ENCODE data around the gene KRT33B.

Gene KRT33B

GRCh38 chr17:41369713-41370112 is at the start of gene KRT33B:
Gene KRT33B (minus strand): TSS chr17:41369813. CDS start chr17:41369750, 63 bp downstream.
- Histone ChIP-seq H3K4me2 (no peak within 1 kb of the TSS), H3K79me2 (ENCODE audit: insufficient read depth, low read depth) (no peaks in the 10 kb centered on the region), H3K9ac (no peak within 1 kb of the TSS), H3K4me3 (IDR thresholded peaks at IDR 0.05; ENCODE audit: insufficient read depth, low read depth, low read length) (no peak within 1 kb of the TSS), H3K4me1 (ENCODE audit: low read depth, poor library complexity, severe bottlenecking) (no peaks in the 10 kb centered on the region), H3K27me3 (ENCODE audit: insufficient read depth, low read depth) (no peaks in the 10 kb centered on the region), H3K36me3 (ENCODE audit: insufficient read depth) (no peaks in the 10 kb centered on the region), H2AFZ (ENCODE audit: low read depth) (no peak within 1 kb of the TSS), H4K20me1 (ENCODE audit: insufficient read depth) (no peaks in the 10 kb centered on the region), H3K27ac (no peak within 1 kb of the TSS)
- no peak for TF ChIP-seq CTCF (conservative IDR thresholded peaks at IDR 0.05; ENCODE audit: low read depth, low read length)

- Histone ChIP-seq H3K4me2 (no peak overlapping the region), H3K27me3 (ENCODE audit: insufficient read depth, low read depth) (no peaks in the 10 kb centered on the region; the same call in 1 of the 2 replicates), H2AFZ (ENCODE audit: low read depth) (no peak overlapping the region), H3K27ac (no peak overlapping the region), H3K79me2 (ENCODE audit: insufficient read depth, low read depth) (no peaks in the 10 kb centered on the region), H3K4me3 (IDR thresholded peaks at IDR 0.05; ENCODE audit: insufficient read depth, low read depth, low read length) (no peak overlapping the region), H3K36me3 (ENCODE audit: insufficient read depth) (no peaks in the 10 kb centered on the region), H4K20me1 (ENCODE audit: insufficient read depth) (no peaks in the 10 kb centered on the region), H3K4me1 (ENCODE audit: low read depth, poor library complexity, severe bottlenecking) (no peaks in the 10 kb centered on the region), H3K9ac (no peak overlapping the region)
- TF ChIP-seq CTCF (conservative IDR thresholded peaks at IDR 0.05; ENCODE audit: low read depth, low read length), result no peak
Measured at GRCh38 chr17:41418116-41418860, 48.7 kb upstream of the KRT33B start.

- H2AFZ ChIP-seq (ENCODE audit: low read depth), result no peak overlapping the region
- no peak overlapping the region for H3K9ac ChIP-seq
- no peak overlapping the region for H3K4me2 ChIP-seq
- no peaks in the 10 kb centered on the region; the same call in 1 of the 2 replicates for H3K27me3 ChIP-seq (ENCODE audit: insufficient read depth, low read depth)
- H4K20me1 ChIP-seq (ENCODE audit: insufficient read depth), result no peaks in the 10 kb centered on the region
- peak; percentile 46 for TF ChIP-seq CTCF (conservative IDR thresholded peaks at IDR 0.05; ENCODE audit: low read depth, low read length)
- no peaks in the 10 kb centered on the region for H3K79me2 ChIP-seq (ENCODE audit: insufficient read depth, low read depth)
- H3K36me3 ChIP-seq (ENCODE audit: insufficient read depth), result no peaks in the 10 kb centered on the region
- no peaks in the 10 kb centered on the region for H3K4me1 ChIP-seq (ENCODE audit: low read depth, poor library complexity, severe bottlenecking)
- no peak overlapping the region for H3K27ac ChIP-seq
- H3K4me3 ChIP-seq (IDR thresholded peaks at IDR 0.05; ENCODE audit: insufficient read depth, low read depth, low read length), result no peak overlapping the region
Measured at GRCh38 chr17:41417576-41418015, 48.0 kb upstream of the KRT33B start.

GRCh38 chr17:41417127-41417526 is 47.5 kb upstream of the KRT33B start:
- Histone ChIP-seq H2AFZ (ENCODE audit: low read depth) (no peak overlapping the region), H3K9ac (no peak overlapping the region), H3K4me3 (IDR thresholded peaks at IDR 0.05; ENCODE audit: insufficient read depth, low read depth, low read length) (no peak overlapping the region), H3K27ac (no peak overlapping the region), H3K36me3 (ENCODE audit: insufficient read depth) (no peaks in the 10 kb centered on the region), H3K4me1 (ENCODE audit: low read depth, poor library complexity, severe bottlenecking) (no peaks in the 10 kb centered on the region), H3K27me3 (ENCODE audit: insufficient read depth, low read depth) (no peaks in the 10 kb centered on the region; the same call in 1 of the 2 replicates), H4K20me1 (ENCODE audit: insufficient read depth) (no peaks in the 10 kb centered on the region), H3K79me2 (ENCODE audit: insufficient read depth, low read depth) (no peaks in the 10 kb centered on the region), H3K4me2 (no peak overlapping the region)
- no peak for TF ChIP-seq CTCF (conservative IDR thresholded peaks at IDR 0.05; ENCODE audit: low read depth, low read length)
